Measurements from ENCODE around the gene VPS4A.

The VPS4A gene

GRCh38 chr16:69340095-69340644, 29.0 kb downstream of the VPS4A start:
- ATAC-seq: peak; percentile 30
- TF ChIP-seq CSDC2 (CRISPR knock-in tag; IDR thresholded peaks at IDR 0.05): no peak
- no peak for TF ChIP-seq ARNTL (CRISPR knock-in tag; IDR thresholded peaks at IDR 0.05; ENCODE audit: borderline replicate concordance, low read depth)
- no peak for TF ChIP-seq BACH2 (CRISPR knock-in tag; IDR thresholded peaks at IDR 0.05; ENCODE audit: borderline replicate concordance)
- no peak for TF ChIP-seq RARB (CRISPR knock-in tag; IDR thresholded peaks at IDR 0.05)

- ATAC-seq: no peak
- TF ChIP-seq PPARA (CRISPR knock-in tag; IDR thresholded peaks at IDR 0.05; ENCODE audit: borderline replicate concordance) (no peak), TSHZ2 (CRISPR knock-in tag; IDR thresholded peaks at IDR 0.05) (no peak), ZFP3 (CRISPR knock-in tag; IDR thresholded peaks at IDR 0.05) (no peak), ISL1 (CRISPR knock-in tag; IDR thresholded peaks at IDR 0.05) (no peak), BACH2 (CRISPR knock-in tag; IDR thresholded peaks at IDR 0.05; ENCODE audit: borderline replicate concordance) (no peak), GLIS3 (CRISPR knock-in tag; IDR thresholded peaks at IDR 0.05) (no peak), ZNF70 (CRISPR knock-in tag; IDR thresholded peaks at IDR 0.05) (no peak), ZNF565 (CRISPR knock-in tag; conservative IDR thresholded peaks at IDR 0.05; ENCODE audit: low read depth) (no peak), ZC3H10 (CRISPR knock-in tag; IDR thresholded peaks at IDR 0.05) (no peak), SNAI2 (CRISPR knock-in tag; IDR thresholded peaks at IDR 0.05) (no peak), CSRNP3 (CRISPR knock-in tag; IDR thresholded peaks at IDR 0.05) (no peak), ESRRG (CRISPR knock-in tag; IDR thresholded peaks at IDR 0.05) (no peak), PATZ1 (CRISPR knock-in tag; IDR thresholded peaks at IDR 0.05; ENCODE audit: borderline replicate concordance) (no peak), CSDC2 (CRISPR knock-in tag; IDR thresholded peaks at IDR 0.05) (no peak), ZFP30 (CRISPR knock-in tag; IDR thresholded peaks at IDR 0.05) (no peak)
- TF ChIP-seq, protein P1, sequence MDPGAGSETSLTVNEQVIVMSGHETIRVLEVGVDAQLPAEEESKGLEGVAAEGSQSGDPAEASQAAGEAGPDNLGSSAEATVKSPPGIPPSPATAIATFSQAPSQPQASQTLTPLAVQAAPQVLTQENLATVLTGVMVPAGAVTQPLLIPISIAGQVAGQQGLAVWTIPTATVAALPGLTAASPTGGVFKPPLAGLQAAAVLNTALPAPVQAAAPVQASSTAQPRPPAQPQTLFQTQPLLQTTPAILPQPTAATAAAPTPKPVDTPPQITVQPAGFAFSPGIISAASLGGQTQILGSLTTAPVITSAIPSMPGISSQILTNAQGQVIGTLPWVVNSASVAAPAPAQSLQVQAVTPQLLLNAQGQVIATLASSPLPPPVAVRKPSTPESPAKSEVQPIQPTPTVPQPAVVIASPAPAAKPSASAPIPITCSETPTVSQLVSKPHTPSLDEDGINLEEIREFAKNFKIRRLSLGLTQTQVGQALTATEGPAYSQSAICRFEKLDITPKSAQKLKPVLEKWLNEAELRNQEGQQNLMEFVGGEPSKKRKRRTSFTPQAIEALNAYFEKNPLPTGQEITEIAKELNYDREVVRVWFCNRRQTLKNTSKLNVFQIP (CRISPR knock-in tag; IDR thresholded peaks at IDR 0.05; ENCODE audit: borderline replicate concordance, low read depth): no peak
Measured at GRCh38 chr16:69344171-69344570, 33.0 kb downstream of the VPS4A start.

- TF ChIP-seq CSRNP3 (CRISPR knock-in tag; IDR thresholded peaks at IDR 0.05): no peak
- TF ChIP-seq RARB (CRISPR knock-in tag; IDR thresholded peaks at IDR 0.05): no peak
- TF ChIP-seq ARNTL (CRISPR knock-in tag; IDR thresholded peaks at IDR 0.05; ENCODE audit: borderline replicate concordance, low read depth): no peak
- TF ChIP-seq ZFP30 (CRISPR knock-in tag; IDR thresholded peaks at IDR 0.05): no peak
- no peak for TF ChIP-seq PATZ1 (CRISPR knock-in tag; IDR thresholded peaks at IDR 0.05; ENCODE audit: borderline replicate concordance)
- no peak for TF ChIP-seq TCF4 (CRISPR knock-in tag; IDR thresholded peaks at IDR 0.05; ENCODE audit: borderline replicate concordance)
- TF ChIP-seq CSDC2 (CRISPR knock-in tag; IDR thresholded peaks at IDR 0.05): no peak
- TF ChIP-seq TOX (CRISPR knock-in tag; IDR thresholded peaks at IDR 0.05; ENCODE audit: borderline replicate concordance): no peak
- TF ChIP-seq ZNF8 (CRISPR knock-in tag; IDR thresholded peaks at IDR 0.05): no peak
- TF ChIP-seq BACH2 (CRISPR knock-in tag; IDR thresholded peaks at IDR 0.05; ENCODE audit: borderline replicate concordance): no peak
- no peak for TF ChIP-seq ZFP3 (CRISPR knock-in tag; IDR thresholded peaks at IDR 0.05)
- no peak for TF ChIP-seq SNAI2 (CRISPR knock-in tag; IDR thresholded peaks at IDR 0.05)
- no peak for TF ChIP-seq ESRRG (CRISPR knock-in tag; IDR thresholded peaks at IDR 0.05)
- no peak for TF ChIP-seq CREB5 (CRISPR knock-in tag; IDR thresholded peaks at IDR 0.05; ENCODE audit: low read depth)
- no peak for ATAC-seq
Measured at GRCh38 chr16:69345923-69346322, 34.8 kb downstream of the VPS4A start.
